Measurements from ENCODE around the gene SULT4A1. TPM values are rescaled to one million over a fixed set of nuclear protein-coding genes. Genes with fewer than 3 reads are reported as not detected.

The SULT4A1 gene
- total and polyA plus RNA-seq, 9 of the 15 experiments (the other 6 are each of a cell fraction or from before 2014, with no cell fraction given): 0.03 to 0.20 (median 0.09) TPM; not detected in 3

- H3K27me3 ChIP-seq (ENCODE audit: control insufficient read depth in 2 of 2, insufficient read depth in 2 of 2, low read length in 2 of 2): peaks cover 6 to 31% of the 10 kb centered on the region in 2 experiments; a peak in 3 of 5 replicates
- H3K27ac ChIP-seq (ENCODE audit: extremely low read depth, low read depth, low read length): no peak overlapping the region
- H3K36me3 ChIP-seq (ENCODE audit: control insufficient read depth, insufficient read depth, low read length): no peaks in the 10 kb centered on the region
- FAIRE-seq: no peak
- in situ Hi-C loops (cut with MboI): no loop called here
- H3K9me3 ChIP-seq (replicated peaks; ENCODE audit: control insufficient read depth, insufficient read depth, low read depth, low read length): no peaks in the 10 kb centered on the region
- H3K4me1 ChIP-seq (replicated peaks in 1 of 2; ENCODE audit: control insufficient read depth in 2 of 2, insufficient read depth in 2 of 2, low read length in 2 of 2): no peaks in the 10 kb centered on the region
- intact Hi-C loops (cut with micrococcal nuclease): no loop called here
- ChIA-PET CTCF (ENCODE audit: low intra/inter-chr PET ratio) (no interaction called here), POLR2A (no interaction called here)
- no peak overlapping the region for H3K9ac ChIP-seq (ENCODE audit: insufficient read depth in 1 of 2, low read depth in 2 of 2, low read length in 2 of 2)
- no TSS peak for BruUV-seq (replicated peaks)
- H2AFZ ChIP-seq (ENCODE audit: low read depth, low read length): no peak overlapping the region
- ATAC-seq: no peak
- H3K4me2 ChIP-seq (ENCODE audit: insufficient read depth, low read length): no peak overlapping the region
- no peaks in the 10 kb centered on the region for H3K79me2 ChIP-seq (ENCODE audit: control insufficient read depth, insufficient read depth, low read length)
- no peak overlapping the region for H3K4me3 ChIP-seq
- no peaks in the 10 kb centered on the region for H3K9me1 ChIP-seq (ENCODE audit: control insufficient read depth, insufficient read depth, low read length)
- TF ChIP-seq ZBTB1 (CRISPR knock-in tag; IDR thresholded peaks at IDR 0.05; ENCODE audit: borderline replicate concordance, low read depth) (no peak), SRSF1 (IDR thresholded peaks at IDR 0.05; ENCODE audit: low read depth, low read length) (no peak), HNRNPK (IDR thresholded peaks at IDR 0.05; ENCODE audit: low read depth, low read length, poor library complexity, severe bottlenecking) (no peak), MCM7 (IDR thresholded peaks at IDR 0.05) (no peak), MCM2 (IDR thresholded peaks at IDR 0.05; ENCODE audit: low read depth) (no peak), ZNF280B (CRISPR knock-in tag; IDR thresholded peaks at IDR 0.05) (no peak)
- 0% methylated on average over 2 of the region's 8 CpGs for WGBS (ENCODE audit: insufficient coverage, low coverage, missing lambda C conversion rate)
- no peaks in the 10 kb centered on the region for H4K20me1 ChIP-seq (replicated peaks; ENCODE audit: control insufficient read depth, insufficient read depth, low read length)
- no peak for DNase-seq (ENCODE audit: extremely low read depth in 1 of 4, low spot score in 3 of 4)
Observed at GRCh38 chr22:43839781-43840180, 22.5 kb downstream of the SULT4A1 start.
